ENCODE measurements around the gene SGMS1.

The SGMS1 gene

DNA sequence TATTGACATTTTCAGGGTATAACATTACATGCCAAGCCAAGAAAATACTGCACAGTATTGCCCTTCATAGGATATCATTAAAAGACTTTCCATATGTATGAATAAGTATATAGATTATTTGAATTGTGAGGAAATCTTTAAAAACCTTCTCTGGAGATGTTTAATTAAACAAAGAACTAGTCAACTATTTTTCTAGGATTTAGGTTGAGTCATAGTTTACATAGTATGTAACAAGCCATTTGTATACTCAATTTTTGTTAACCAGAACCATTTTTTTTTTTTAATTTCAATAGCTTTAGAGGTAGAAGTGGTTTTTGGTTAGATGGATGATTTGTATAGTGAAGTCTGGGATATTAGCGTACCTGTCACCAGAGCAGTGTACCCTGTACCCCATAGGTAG, 221.3 kb downstream of the SGMS1 start:
- TF ChIP-seq TCF4 (CRISPR knock-in tag; IDR thresholded peaks at IDR 0.05; ENCODE audit: borderline replicate concordance) (no peak), OSR1 (CRISPR knock-in tag; IDR thresholded peaks at IDR 0.05) (no peak), TOX (CRISPR knock-in tag; IDR thresholded peaks at IDR 0.05; ENCODE audit: borderline replicate concordance) (no peak), ZNF70 (CRISPR knock-in tag; IDR thresholded peaks at IDR 0.05) (no peak), ZNF565 (CRISPR knock-in tag; conservative IDR thresholded peaks at IDR 0.05; ENCODE audit: low read depth) (no peak), CSDC2 (CRISPR knock-in tag; IDR thresholded peaks at IDR 0.05) (no peak), RARB (CRISPR knock-in tag; IDR thresholded peaks at IDR 0.05) (no peak), ZFP30 (CRISPR knock-in tag; IDR thresholded peaks at IDR 0.05) (no peak), ZC3H10 (CRISPR knock-in tag; IDR thresholded peaks at IDR 0.05) (no peak), BACH2 (CRISPR knock-in tag; IDR thresholded peaks at IDR 0.05; ENCODE audit: borderline replicate concordance) (no peak), ESRRG (CRISPR knock-in tag; IDR thresholded peaks at IDR 0.05) (no peak), ZNF8 (CRISPR knock-in tag; IDR thresholded peaks at IDR 0.05) (no peak)
- TF ChIP-seq, protein P1, sequence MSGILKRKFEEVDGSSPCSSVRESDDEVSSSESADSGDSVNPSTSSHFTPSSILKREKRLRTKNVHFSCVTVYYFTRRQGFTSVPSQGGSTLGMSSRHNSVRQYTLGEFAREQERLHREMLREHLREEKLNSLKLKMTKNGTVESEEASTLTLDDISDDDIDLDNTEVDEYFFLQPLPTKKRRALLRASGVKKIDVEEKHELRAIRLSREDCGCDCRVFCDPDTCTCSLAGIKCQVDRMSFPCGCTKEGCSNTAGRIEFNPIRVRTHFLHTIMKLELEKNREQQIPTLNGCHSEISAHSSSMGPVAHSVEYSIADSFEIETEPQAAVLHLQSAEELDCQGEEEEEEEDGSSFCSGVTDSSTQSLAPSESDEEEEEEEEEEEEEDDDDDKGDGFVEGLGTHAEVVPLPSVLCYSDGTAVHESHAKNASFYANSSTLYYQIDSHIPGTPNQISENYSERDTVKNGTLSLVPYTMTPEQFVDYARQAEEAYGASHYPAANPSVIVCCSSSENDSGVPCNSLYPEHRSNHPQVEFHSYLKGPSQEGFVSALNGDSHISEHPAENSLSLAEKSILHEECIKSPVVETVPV (CRISPR knock-in tag; IDR thresholded peaks at IDR 0.05) = no peak
- TF ChIP-seq, protein P2, sequence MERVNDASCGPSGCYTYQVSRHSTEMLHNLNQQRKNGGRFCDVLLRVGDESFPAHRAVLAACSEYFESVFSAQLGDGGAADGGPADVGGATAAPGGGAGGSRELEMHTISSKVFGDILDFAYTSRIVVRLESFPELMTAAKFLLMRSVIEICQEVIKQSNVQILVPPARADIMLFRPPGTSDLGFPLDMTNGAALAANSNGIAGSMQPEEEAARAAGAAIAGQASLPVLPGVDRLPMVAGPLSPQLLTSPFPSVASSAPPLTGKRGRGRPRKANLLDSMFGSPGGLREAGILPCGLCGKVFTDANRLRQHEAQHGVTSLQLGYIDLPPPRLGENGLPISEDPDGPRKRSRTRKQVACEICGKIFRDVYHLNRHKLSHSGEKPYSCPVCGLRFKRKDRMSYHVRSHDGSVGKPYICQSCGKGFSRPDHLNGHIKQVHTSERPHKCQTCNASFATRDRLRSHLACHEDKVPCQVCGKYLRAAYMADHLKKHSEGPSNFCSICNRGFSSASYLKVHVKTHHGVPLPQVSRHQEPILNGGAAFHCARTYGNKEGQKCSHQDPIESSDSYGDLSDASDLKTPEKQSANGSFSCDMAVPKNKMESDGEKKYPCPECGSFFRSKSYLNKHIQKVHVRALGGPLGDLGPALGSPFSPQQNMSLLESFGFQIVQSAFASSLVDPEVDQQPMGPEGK (CRISPR knock-in tag; IDR thresholded peaks at IDR 0.05; ENCODE audit: borderline replicate concordance) = no peak
- TF ChIP-seq, protein P3, sequence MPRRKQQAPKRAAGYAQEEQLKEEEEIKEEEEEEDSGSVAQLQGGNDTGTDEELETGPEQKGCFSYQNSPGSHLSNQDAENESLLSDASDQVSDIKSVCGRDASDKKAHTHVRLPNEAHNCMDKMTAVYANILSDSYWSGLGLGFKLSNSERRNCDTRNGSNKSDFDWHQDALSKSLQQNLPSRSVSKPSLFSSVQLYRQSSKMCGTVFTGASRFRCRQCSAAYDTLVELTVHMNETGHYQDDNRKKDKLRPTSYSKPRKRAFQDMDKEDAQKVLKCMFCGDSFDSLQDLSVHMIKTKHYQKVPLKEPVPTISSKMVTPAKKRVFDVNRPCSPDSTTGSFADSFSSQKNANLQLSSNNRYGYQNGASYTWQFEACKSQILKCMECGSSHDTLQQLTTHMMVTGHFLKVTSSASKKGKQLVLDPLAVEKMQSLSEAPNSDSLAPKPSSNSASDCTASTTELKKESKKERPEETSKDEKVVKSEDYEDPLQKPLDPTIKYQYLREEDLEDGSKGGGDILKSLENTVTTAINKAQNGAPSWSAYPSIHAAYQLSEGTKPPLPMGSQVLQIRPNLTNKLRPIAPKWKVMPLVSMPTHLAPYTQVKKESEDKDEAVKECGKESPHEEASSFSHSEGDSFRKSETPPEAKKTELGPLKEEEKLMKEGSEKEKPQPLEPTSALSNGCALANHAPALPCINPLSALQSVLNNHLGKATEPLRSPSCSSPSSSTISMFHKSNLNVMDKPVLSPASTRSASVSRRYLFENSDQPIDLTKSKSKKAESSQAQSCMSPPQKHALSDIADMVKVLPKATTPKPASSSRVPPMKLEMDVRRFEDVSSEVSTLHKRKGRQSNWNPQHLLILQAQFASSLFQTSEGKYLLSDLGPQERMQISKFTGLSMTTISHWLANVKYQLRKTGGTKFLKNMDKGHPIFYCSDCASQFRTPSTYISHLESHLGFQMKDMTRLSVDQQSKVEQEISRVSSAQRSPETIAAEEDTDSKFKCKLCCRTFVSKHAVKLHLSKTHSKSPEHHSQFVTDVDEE (CRISPR knock-in tag; IDR thresholded peaks at IDR 0.05) = no peak
- TF ChIP-seq, protein P4, sequence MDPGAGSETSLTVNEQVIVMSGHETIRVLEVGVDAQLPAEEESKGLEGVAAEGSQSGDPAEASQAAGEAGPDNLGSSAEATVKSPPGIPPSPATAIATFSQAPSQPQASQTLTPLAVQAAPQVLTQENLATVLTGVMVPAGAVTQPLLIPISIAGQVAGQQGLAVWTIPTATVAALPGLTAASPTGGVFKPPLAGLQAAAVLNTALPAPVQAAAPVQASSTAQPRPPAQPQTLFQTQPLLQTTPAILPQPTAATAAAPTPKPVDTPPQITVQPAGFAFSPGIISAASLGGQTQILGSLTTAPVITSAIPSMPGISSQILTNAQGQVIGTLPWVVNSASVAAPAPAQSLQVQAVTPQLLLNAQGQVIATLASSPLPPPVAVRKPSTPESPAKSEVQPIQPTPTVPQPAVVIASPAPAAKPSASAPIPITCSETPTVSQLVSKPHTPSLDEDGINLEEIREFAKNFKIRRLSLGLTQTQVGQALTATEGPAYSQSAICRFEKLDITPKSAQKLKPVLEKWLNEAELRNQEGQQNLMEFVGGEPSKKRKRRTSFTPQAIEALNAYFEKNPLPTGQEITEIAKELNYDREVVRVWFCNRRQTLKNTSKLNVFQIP (CRISPR knock-in tag; IDR thresholded peaks at IDR 0.05; ENCODE audit: borderline replicate concordance, low read depth) = no peak
- ATAC-seq = no peak

DNA sequence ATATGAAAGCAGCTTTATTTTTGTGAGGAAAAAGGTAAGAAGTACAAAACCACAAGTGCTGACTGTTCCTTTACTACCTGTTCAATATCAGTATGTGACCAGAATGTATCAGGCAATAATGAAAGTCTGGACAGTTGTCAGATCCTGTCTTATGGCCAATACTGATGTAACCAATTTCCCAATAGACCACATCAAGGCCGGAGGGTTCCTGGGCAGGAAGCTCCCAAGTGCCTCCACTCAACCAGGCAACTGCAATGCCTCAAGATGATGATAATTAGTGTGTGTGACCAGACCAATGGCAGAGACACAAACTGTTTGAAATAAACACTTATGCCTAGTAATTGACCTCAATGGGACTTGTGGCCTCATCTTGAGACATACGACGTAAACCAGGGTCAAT, 223.1 kb downstream of the SGMS1 start:
- no peak for ATAC-seq
- TF ChIP-seq SNAI2 (CRISPR knock-in tag; IDR thresholded peaks at IDR 0.05) (no peak), GLIS3 (CRISPR knock-in tag; IDR thresholded peaks at IDR 0.05) (no peak), ZNF70 (CRISPR knock-in tag; IDR thresholded peaks at IDR 0.05) (no peak), CSDC2 (CRISPR knock-in tag; IDR thresholded peaks at IDR 0.05) (no peak), ZC3H10 (CRISPR knock-in tag; IDR thresholded peaks at IDR 0.05) (no peak), ZFP30 (CRISPR knock-in tag; IDR thresholded peaks at IDR 0.05) (no peak), PPARA (CRISPR knock-in tag; IDR thresholded peaks at IDR 0.05; ENCODE audit: borderline replicate concordance) (no peak), ZFP3 (CRISPR knock-in tag; IDR thresholded peaks at IDR 0.05) (no peak)
- TF ChIP-seq, protein P3 (CRISPR knock-in tag; IDR thresholded peaks at IDR 0.05) = no peak
- TF ChIP-seq, protein P1 (CRISPR knock-in tag; IDR thresholded peaks at IDR 0.05) = no peak

Measured in SK-N-SH treated with all-trans-retinoic acid at 6 μM for 48 hours (cell line).